ENCODE data around the gene EHBP1L1.

- TF ChIP-seq CTCF (IDR thresholded peaks at IDR 0.05), result no peak
- TF ChIP-seq POLR2AphosphoS5 (IDR thresholded peaks at IDR 0.05), result no peak
- TF ChIP-seq POLR2A (IDR thresholded peaks at IDR 0.05), result no peak
These were observed 4.4 kb upstream of the EHBP1L1 start for GRCh38 chr11:65571420-65571819.
